Epithelial cell of proximal tubule (primary cell): ENCODE data around the gene CTNNAL1. TPM values are rescaled to one million over a fixed set of nuclear protein-coding genes. Genes with fewer than 3 reads are reported as not detected.

Experiments
- DNase-seq: peaks from one replicate; pipeline ENCODE4 v3.0.0-alpha.2; 2011; ENCODE audit warnings: low read depth
- H3K4me3 ChIP-seq: 2 replicates; pipeline ENCODE4 v1.5.1; 2011; ENCODE audit warnings: low read depth, mild to moderate bottlenecking, low read length
- total RNA-seq: library from RNA; depleted of rRNA; stranded (reverse); fragments of >200 nt; gene quantifications from 2 replicates; pipeline ENCODE4 v1.2.3, GENCODE V29; 2015
- TF ChIP-seq, protein P1 (sequence below): conservative IDR thresholded peaks from 2 replicates; pipeline ENCODE4 v1.5.1; 2012; ENCODE audit warnings: low read depth, mild to moderate bottlenecking, low read length

CTNNAL1 gene
- total RNA-seq, 1 donor from 2014 or later: 182 TPM

DNA sequence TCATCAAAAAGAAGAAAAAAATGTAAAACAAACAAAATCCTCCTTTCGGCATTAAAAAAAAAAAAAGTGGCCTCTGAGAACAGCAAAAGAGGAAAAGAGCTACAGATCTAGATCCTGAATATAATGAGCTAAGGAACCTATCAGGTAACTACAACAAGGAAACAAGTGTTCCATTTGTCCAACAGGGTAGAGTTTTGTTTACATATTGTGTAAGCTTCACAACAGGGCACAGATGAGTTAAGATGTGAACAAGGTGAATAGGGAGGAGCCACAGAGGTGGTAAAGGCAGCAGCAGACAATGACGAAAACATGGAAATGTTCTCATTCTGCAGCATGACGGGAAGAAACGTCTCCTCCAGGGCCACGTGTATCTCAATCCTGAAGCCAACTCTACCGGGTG, 93.8 kb downstream of the CTNNAL1 start:
- TF ChIP-seq, protein P1, sequence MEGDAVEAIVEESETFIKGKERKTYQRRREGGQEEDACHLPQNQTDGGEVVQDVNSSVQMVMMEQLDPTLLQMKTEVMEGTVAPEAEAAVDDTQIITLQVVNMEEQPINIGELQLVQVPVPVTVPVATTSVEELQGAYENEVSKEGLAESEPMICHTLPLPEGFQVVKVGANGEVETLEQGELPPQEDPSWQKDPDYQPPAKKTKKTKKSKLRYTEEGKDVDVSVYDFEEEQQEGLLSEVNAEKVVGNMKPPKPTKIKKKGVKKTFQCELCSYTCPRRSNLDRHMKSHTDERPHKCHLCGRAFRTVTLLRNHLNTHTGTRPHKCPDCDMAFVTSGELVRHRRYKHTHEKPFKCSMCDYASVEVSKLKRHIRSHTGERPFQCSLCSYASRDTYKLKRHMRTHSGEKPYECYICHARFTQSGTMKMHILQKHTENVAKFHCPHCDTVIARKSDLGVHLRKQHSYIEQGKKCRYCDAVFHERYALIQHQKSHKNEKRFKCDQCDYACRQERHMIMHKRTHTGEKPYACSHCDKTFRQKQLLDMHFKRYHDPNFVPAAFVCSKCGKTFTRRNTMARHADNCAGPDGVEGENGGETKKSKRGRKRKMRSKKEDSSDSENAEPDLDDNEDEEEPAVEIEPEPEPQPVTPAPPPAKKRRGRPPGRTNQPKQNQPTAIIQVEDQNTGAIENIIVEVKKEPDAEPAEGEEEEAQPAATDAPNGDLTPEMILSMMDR: no peak

DNA sequence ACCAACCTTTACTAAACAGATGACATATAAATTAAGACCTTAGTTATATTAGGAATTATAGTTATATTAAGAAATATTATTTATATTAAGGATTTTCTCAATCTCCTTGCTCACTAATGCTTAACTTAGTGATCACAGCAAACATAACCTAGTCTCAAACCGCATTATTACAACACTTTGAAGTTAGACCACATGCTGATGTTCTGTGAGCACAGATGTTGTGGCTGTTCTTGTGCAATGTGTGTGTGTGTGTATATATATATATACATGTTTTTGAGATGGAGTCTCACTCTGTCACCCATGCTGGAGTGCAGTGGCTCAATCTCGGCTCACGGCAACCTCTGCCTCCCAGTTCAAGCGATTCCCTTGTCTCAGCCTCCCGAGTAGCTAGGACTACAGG, 99.9 kb downstream of the CTNNAL1 start:
- TF ChIP-seq, protein P1: no peak
- no peak overlapping the region for H3K4me3 ChIP-seq
- DNase-seq: no peak

More for the DNA sequence above, 93.8 kb downstream of the CTNNAL1 start:
- no peak overlapping the region for H3K4me3 ChIP-seq
- no peak for DNase-seq

DNA sequence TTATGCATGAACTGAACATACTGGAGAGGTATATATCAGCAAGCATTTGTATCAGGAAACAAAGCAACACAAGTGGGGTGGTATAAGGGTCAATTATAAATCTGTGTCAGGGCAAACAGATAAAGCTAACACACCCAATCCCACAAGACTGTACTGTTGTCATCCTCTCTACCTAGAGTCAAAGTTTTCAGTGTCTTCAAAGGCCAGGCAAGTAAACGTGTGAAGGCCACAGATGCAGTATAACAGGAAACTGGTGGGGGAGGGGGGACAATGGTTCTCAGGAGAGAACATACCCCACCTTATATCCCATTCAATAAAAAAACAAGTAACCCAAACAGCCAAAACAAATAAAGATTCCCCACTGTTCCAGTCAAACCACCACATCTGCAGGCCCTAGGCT, 101.5 kb downstream of the CTNNAL1 start:
- TF ChIP-seq, protein P1: no peak
- H3K4me3 ChIP-seq: no peak overlapping the region
- DNase-seq: no peak

DNA sequence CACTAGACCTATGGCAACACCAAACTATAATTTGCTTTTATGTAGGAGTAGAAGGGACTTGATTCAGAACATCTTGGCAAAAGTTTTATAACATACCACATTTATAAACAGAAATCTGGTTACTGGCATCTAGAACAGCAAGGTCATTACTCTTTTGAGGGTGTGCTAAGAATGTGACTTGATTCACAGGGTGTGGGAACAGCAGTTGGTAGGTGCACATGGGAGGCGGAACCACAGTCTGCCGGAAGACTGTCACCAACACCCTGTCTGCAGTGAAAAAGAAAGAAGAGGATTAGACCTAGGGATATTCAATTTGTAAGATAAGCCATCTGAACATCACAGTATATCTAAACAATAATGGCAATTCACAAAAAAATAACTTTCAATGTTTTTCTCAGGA, 102.4 kb downstream of the CTNNAL1 start:
- no peak overlapping the region for H3K4me3 ChIP-seq
- no peak for DNase-seq
- TF ChIP-seq, protein P1: no peak

DNA sequence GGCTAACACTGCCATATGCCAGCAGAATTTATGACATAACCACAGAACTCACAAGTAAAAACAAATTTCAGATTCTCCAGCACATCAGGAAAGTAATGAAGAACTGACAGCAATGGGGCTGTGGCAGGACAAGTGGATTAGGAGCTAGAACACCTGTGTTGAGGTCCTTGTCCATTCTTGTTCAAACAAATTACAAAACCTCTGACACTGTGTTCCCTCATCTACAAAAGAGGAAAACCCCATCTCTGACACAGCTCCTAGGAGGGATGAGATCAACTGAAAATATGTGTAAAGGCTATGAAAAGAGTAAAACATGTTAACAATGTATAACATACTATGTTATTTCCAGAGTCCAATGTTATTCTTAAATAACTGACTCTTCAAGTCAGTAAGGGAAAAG, 102.9 kb downstream of the CTNNAL1 start:
- TF ChIP-seq, protein P1: no peak
- H3K4me3 ChIP-seq: no peak overlapping the region
- no peak for DNase-seq

DNA sequence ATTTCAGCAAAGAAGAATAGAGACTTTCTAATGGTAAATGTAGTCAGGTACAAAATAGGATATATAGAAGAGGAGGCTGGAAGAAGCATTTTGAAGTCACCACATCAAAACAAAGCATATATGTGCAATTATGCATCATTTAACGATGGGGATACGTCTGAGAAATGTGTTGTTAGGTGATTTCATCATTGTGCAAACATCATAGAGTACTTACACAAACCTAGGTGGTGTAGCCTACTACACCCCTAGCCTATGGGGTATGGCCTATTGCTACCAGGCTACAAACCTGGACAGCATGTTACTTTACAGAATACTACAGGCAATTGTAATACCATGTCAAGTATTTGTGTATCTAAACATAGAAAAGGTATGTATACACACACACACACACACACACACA, 107.8 kb downstream of the CTNNAL1 start:
- no peak for DNase-seq
- TF ChIP-seq, protein P1: no peak
- H3K4me3 ChIP-seq: no peak overlapping the region

DNA sequence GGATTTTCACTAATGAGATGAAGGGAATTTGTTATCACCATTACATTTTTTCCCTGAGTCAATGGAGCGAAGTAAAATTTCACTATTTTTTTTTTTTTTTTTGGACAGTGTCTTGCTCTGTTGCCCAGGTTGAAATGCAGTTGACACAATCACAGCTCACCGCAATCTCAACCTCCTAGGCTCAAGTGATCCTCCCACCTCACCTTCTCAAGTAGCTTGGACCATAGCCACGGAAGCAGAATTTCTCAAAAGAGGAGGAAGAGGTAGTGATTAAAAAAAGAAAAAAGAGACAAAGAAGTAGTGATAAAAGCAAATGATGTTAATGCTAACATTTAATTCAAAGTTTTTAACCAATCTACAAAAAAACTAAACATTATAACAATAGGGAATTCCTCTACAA, 109.1 kb downstream of the CTNNAL1 start:
- no peak for DNase-seq
- no peak overlapping the region for H3K4me3 ChIP-seq
- TF ChIP-seq, protein P1: no peak
